Fibroblast of skin of scalp (primary cell): ENCODE measurements around the gene TOR4A.

Experiments used
- DNase-seq: peaks from one replicate; pipeline ENCODE4 v3.0.0-alpha.2; 2013

Gene TOR4A

GRCh38 chr9:137307255-137308056 is 29.9 kb downstream of the TOR4A start:
- DNase-seq, result no peak

- DNase-seq, result no peak
These were observed 30.6 kb downstream of the TOR4A start for GRCh38 chr9:137308057-137308619.

DNA sequence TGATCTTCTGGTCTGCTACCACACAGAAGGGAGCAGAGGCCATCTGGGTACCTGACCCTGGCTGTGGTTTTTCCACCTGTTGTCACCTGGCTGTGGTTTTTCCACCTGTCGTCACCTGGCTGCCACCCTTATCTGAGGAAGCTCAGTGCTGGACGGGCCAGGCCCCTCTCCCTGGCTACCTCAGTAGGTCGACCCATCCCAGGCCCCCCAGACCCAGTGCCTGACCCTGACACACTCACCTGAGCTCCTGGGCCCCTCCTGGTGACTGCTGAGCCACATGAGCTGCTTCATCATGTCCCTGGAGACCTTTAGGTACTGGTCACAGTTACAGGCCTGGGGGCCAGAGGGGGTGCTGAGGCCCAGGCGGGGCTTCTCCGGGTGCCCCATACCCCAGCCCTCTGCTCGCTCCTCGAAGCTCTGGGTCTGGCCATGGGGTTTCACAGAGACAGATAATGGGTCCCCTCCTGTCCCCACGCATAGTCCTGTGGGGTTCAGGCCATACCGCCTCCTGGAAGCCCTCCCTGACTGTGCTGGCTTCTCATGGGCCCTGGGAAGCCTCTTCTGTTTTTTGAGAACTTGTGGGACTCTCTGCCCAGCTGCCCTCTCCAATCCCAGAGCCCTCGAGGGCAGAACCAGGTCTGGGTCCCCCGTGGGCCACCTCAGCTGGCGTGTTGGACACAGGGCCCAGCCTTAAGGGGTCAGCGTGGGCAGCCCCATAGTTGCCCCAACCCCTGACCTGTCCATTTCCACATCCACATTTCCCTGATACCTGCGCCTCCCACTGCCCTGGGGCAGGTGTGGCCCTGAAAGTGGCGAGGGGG is 32.1 kb downstream of the TOR4A start:
- no peak for DNase-seq

- DNase-seq, result no peak
These were observed 32.9 kb downstream of the TOR4A start for GRCh38 chr9:137310189-137311052.

DNA sequence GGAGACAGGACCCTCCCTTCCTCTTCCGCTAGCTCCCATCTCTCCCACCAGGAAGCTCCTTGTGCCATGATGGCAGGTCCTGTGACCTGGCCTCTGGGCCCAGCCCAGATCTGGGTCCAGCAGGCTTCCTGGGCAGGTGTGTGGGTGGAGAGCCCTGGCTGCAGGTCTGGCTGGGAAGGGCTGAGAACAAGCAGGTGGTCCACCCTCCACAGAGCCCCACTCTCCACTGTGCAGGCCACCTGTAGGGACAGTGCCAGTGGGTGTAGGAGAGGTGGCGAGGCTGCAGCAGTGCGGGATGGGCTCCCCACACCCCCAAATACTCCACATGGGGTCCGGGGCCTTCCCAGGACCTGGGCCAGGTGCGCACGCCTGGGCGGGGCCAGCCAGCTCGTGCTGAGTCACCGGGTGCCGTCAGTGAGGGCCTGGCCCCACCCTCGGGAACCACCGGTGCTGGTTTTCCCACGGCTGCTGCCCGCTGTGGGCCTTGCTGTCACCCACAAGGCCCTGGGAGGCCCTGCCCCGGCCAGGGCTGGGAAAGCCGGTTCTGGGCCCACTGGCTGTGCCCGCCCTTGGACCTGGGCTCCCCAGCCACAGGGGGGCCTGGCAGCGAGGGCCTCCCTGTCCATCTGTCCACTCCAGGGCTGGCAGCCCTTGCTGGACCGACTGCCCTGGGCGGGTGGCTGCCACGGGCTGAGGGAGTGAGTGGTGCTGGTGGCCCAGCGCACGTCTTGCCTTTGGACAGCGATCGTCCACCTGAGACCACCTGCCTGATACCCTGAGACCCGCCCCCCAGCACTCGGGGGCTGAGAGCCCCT is 33.9 kb downstream of the TOR4A start:
- DNase-seq, result no peak

DNA sequence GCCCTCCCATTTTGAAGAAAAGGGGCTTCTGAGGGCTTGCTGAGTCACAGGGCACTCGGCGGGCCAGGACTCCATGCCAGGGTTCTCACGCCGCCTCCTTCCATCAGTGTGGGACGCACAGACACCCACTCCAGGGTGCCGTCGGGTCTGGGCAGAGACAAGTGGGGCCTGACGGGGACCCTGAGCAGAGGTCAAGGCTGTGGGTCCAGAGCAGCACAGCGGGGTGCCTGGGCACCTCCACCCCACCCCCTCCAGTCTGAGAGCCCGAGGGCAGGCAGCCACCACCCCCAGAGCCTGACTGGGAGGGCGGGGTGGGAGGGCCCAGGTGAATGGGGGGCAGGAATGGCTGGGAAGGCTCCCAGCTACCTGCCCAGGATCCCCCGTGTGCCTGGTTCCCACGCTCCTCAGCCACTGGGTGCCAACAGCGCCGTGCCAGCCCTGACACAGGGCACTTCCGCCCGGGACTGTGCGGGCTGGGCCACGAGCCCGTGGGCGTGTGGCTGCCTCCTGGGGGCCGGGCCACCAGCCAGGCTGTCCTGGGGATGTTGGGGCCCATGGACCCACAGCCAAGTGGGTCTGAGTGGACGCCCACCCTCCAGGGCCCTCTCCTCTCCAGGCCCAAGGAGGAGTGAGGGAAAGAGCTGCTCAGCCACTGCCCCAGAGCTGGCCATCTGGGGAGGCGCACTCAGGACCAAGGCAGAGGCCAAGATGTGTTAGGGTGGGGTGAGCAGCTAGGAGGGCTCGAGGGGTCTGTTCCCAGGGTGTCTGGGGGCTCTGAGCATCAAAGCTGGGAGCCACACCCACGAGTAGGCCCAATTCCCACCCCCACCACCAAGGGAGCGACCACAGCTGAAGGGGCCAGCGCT is 34.7 kb downstream of the TOR4A start:
- no peak for DNase-seq

GRCh38 chr9:137312852-137313325 is 35.4 kb downstream of the TOR4A start:
- no peak for DNase-seq

GRCh38 chr9:137313326-137313936 is 35.9 kb downstream of the TOR4A start:
- no peak for DNase-seq

- no peak for DNase-seq
These were observed 36.5 kb downstream of the TOR4A start for GRCh38 chr9:137313956-137314560.

DNA sequence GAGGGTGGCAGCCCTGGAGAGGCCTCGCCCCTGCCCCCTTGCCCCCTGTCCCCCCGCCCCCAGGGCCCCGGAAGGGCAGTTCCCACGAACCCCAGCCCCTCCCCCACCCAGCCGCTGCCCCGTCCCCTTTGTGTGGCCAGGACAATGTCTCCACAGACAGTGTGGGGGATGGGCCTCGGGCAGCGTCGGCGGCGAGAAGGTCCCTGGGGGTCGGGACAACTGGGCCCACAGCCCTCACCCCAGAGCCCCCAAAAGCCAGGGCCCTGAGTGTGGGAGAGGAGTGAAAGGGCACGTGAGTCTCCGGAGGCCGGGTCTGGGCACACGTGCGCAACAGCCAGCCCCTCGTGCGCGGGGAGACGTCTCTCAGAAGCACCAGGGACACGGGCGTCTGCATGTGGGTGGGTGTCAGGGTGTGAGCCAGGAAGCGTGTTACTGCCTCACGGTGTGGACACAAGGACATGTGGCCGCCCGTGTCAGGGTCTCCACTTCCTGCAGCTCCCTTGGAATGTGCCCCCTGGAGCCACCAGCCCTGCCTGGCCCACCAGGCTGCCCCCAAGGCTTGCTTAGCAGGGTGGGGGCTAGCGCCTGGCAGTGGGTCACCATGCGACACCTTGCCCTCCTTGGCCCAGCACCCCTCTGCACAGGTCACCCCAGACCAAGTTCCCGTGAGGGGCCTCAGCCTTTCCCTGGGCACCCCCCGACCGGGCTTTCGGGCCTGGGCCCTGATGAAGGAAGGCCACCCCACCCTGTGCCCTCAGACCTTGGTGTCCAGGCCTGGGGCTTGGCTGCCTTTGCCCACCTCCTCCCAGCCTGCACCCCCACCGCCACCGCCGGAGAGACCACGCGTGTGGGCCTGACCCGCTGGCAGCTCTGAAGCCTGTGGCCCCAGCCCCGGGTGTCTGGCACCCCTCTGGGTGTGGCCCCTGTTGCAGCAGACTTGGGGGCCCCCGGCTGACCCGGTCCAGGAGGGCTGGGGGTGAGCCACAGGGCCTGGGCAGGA is 37.3 kb downstream of the TOR4A start:
- no peak for DNase-seq

DNA sequence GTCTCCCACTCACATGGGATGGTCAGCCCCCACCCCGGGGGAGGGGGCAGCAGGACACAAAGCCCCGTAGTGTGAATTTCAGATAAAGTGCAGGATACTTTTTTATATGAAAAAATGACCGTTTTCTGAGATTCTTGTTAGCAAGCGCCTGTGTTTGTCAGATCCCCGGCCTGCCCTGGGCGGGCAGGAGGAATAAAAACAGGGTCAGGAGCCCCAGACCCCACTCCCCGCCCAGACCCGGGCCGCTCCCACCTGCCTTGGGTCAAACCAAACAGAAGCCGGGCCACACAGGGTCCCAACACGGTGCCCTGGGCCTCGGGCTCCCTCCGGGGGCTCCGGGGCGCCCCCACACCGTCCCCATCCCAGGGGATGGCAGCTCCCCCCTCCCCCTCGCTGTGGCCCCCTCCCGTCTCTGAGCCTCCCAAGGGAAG is 38.1 kb downstream of the TOR4A start:
- DNase-seq, result no peak

- DNase-seq, result peak; percentile 41
These were observed 38.8 kb downstream of the TOR4A start for GRCh38 chr9:137316012-137316981.

- no peak for DNase-seq
These were observed 39.6 kb downstream of the TOR4A start for GRCh38 chr9:137317021-137317717.

GRCh38 chr9:137317718-137318511 is 40.4 kb downstream of the TOR4A start:
- DNase-seq, result no peak

DNA sequence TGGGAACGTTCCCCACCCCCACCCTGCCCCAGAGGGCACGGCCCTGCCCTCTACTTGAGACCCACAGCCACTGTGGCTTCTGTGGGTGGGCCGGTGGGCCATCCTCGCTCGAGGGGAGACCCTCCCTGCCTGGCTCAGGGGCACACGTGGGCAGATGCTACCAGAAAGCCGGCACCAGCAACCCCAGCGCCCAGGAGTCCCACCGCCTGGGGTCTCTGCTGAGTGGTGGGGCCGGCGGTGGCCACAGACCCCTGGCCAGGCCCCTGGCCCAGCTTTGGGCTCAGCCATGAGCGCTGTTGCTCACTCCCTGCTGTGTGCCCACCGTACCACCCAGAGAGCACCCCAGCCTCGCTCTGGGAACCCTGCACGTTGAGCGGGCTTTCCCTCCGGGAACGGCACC is 41.1 kb downstream of the TOR4A start:
- DNase-seq, result no peak
